ENCODE data around the gene PPTC7.

PPTC7 gene

DNA sequence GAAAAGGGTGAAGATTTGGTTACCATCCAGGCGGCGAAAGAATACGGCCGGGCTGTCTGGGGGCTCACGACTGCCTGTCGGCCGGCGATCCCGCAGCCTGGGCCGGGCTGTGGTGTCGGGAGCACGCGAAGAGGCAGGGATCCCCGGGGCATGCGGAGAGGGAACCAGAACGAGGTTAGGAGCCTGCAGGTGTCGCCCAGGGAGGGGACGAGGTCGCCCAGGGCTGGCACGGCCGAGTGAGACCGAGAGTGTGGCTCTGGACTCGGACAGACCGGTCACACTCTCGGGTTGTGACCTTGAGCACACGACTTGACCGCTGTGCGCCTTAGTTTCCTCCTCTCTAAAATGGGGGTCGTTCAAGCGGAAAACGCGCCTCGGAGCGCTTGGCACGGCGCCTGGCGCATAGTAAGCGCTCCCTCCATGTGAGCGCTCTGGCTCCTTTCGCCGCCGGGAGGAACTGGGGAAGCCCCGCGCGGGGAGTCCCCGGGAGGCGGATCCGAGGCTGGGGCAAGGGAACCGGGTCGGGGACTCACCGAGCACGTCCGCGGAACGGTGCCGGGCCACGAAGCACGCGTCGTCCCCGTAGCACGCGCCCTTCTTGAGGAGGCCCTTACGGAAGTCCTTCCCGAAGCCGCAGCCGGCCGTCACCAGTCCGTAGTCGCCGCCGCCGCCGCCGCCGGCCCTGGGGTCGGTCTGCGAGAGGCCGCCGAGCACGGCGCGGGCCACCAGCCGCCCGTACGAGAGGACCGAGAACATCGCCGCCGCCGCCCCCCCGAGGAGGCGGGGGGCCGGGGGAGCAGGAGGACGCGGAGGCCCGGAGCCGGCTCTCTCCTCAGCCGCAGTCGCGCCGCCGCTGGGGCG, 612 bp downstream of the PPTC7 start:
- peak overlapping the region; percentile 97 for H3K4me3 ChIP-seq (ENCODE audit: low read depth, low read length)
- TF ChIP-seq, protein P1, sequence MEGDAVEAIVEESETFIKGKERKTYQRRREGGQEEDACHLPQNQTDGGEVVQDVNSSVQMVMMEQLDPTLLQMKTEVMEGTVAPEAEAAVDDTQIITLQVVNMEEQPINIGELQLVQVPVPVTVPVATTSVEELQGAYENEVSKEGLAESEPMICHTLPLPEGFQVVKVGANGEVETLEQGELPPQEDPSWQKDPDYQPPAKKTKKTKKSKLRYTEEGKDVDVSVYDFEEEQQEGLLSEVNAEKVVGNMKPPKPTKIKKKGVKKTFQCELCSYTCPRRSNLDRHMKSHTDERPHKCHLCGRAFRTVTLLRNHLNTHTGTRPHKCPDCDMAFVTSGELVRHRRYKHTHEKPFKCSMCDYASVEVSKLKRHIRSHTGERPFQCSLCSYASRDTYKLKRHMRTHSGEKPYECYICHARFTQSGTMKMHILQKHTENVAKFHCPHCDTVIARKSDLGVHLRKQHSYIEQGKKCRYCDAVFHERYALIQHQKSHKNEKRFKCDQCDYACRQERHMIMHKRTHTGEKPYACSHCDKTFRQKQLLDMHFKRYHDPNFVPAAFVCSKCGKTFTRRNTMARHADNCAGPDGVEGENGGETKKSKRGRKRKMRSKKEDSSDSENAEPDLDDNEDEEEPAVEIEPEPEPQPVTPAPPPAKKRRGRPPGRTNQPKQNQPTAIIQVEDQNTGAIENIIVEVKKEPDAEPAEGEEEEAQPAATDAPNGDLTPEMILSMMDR (IDR thresholded peaks at IDR 0.05; ENCODE audit: borderline replicate concordance, insufficient read depth, low read depth, low read length): no peak

DNA sequence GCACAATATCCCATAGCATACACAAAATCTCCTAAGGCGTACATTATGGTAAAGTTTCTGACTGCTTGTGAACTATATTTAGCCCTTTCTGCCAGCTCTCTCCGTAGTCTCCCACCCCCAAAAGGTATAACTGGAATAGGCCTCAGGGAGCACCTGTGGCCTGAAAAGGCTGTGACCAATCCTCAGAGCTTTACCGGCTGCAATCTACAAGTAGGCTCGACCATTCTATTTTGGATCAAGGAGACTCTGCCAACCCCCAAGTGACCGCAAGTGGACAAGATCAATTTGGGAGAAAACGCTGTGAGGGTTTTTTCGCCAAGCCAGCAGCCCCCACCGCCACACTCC, 1.2 kb downstream of the PPTC7 start:
- peak overlapping the region; percentile 97 for H3K4me3 ChIP-seq (ENCODE audit: low read depth, low read length)
- TF ChIP-seq, protein P1 (IDR thresholded peaks at IDR 0.05; ENCODE audit: borderline replicate concordance, insufficient read depth, low read depth, low read length): no peak

DNA sequence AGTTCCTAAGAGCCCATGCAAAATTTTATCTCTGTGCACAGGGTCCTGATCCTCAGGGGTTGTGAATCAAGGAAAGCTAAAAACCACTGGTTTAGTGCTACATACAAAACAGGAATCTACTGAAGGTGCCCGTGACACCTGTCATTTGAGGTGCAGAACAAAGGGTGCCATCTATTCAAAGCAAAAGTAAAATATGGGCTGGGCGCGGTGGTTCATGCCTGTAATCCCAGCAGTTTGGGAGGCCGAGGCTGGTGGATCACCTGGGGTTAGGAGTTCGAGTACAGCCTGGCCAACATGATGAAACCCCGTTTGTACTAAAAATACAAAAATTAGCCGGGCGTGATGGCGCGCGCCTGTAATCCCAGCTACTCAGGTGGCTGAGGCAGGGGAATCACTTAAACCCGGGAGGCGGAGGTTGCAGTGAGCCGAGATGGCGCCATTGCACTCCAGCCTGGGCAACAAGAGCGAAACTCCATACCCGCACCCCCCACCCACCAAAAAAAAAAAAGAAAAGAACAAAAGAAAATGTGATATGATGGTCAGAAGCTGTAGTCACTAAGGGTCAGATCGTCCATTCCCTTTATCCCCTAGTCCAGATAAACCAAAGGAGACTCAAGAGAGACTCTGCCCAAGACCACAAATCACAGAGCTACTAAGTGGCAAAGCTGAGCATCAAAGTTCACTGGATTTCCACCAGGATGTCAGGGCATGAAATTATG, 3.4 kb downstream of the PPTC7 start:
- TF ChIP-seq, protein P1 (IDR thresholded peaks at IDR 0.05; ENCODE audit: borderline replicate concordance, insufficient read depth, low read depth, low read length): no peak
- H3K4me3 ChIP-seq (ENCODE audit: low read depth, low read length): peak overlapping the region; percentile 21

DNA sequence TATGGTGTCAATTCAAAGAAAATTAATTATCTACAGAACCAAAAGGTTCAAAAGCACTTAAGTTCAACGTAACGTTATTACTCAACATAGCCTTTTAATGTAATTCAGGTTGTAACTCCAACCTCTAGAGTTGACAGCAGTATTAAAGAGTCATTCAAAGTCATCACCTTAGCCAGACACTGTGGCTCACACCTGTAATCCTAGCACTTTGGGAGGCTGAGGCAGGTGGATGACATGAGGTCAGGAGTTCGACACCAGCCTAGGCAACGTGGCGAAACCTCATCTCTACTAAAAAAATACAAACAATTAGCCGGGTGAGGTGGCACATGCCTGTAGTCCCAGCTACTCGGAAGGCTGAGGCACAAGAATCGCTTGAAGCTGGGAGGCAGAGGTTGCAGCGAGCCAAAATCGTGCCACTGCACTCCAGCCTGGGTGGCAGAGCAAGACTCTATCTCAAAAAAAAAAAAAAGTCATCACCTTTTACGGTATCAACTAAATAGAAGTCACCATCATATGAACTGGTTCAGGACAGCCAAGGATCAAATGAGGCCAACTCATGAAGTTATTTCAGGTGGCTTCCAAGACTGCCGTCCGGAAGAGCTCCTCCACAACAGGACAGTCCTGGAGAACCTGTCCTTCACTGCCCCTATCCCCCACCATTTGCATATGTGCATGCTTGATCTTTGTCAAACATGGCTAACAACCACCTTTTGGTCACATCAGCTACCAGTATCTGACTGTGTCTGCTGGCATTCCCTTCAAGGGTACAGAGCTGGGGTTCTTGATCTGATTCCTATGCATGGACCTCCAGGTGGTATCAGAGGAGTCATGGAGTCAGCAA, 4.2 kb downstream of the PPTC7 start:
- peak overlapping the region; percentile 31 for H3K4me3 ChIP-seq (ENCODE audit: low read depth, low read length)
- TF ChIP-seq, protein P1 (IDR thresholded peaks at IDR 0.05; ENCODE audit: borderline replicate concordance, insufficient read depth, low read depth, low read length): no peak

DNA sequence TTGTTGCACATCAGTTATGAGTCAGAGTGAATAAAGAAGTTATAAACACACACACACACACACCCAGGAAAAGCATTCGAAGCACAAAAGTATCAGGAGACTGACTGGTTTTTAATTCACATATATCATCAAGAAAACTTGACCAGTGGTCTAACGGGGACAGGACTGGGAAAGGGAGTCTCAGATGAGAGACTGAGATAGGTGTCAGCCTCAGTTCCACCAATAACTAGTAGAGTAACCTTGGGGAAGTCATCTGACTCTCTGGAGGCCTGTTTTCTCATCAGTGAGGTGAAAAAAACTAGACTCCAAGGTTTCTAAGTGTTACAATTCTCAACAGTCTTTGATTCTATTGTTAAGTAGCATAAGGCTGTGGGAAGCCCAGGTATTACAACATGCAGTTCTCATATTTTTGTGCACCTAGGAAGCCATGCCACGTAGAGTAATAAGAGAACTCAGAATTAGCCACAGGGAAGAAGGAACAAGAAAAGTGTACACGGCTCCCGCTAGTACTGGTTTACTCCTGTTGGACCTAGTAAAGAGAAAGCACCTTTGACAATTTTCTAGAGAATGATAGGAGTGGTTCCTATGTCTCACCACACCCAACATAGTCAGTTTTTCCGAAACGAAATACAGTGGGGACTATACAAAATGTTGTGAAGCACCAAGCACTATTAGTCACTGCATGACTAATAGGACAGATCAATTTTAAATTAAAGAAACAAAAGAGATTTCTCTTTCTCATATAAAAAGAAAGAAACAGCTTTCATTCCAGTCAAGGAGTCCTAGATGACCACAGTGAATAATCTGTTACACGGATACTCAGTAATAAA, 5.0 kb downstream of the PPTC7 start:
- TF ChIP-seq, protein P1 (IDR thresholded peaks at IDR 0.05; ENCODE audit: borderline replicate concordance, insufficient read depth, low read depth, low read length): no peak
- H3K4me3 ChIP-seq (ENCODE audit: low read depth, low read length): no peak overlapping the region

DNA sequence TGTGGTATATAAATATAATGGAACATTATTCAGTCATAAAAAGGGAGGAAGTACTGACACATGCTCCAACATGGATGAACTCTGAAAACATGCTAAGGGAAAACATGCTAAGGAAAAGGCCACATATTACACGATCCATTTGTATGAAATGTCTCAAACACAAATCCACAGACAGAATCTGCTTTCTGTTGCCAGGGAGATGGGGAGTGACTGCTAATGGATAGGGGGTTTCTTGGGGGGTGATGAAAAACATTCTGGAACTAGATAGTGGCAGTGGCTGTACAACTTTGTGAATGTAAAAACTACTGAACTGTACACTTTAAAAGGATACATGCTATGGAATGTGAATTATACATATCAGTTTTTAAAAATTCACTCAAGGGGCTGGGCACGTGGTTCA, 6.6 kb downstream of the PPTC7 start:
- TF ChIP-seq, protein P1 (IDR thresholded peaks at IDR 0.05; ENCODE audit: borderline replicate concordance, insufficient read depth, low read depth, low read length): no peak
- no peak overlapping the region for H3K4me3 ChIP-seq (ENCODE audit: low read depth, low read length)

Measured in GM12875 (cell line).